H1 (cell line): ENCODE measurements around the gene GPA33.

Experiments
- BACH1 ChIP-seq: IDR thresholded peaks from 2 replicates; pipeline ENCODE4 v1.6.1; 2012; ENCODE audit warnings: low read length, improper control_type of control experiment
- CBX5 ChIP-seq: fragments of 300-800, 300-1000 bp; sonication (generic); IDR thresholded peaks from 2 replicates; pipeline ENCODE4 v1.7.1; 2016; ENCODE audit warnings: antibody characterized with exemption, low read length, low read depth
- CTCF ChIP-seq, 3 experiments: IDR thresholded peaks; 1 replicate in 2 of 3; 2 replicates in 1 of 3; pipeline versions ENCODE4 v1.5.1 to v1.6.1; 2011; ENCODE audit warnings: low read length in 3 of 3, mild to moderate bottlenecking in 3 of 3, inconsistent platforms in 2 of 3, low read depth in 1 of 3, moderate library complexity in 1 of 3; ENCODE audit not compliant: insufficient read depth in 1 of 3; ENCODE audit errors: control extremely low read depth in 1 of 3
- EZH2 ChIP-seq: fragments of 200-600 bp; sonication (generic); IDR thresholded peaks from 2 replicates; pipeline ENCODE4 v1.7.1; 2012; ENCODE audit warnings: low read depth, mild to moderate bottlenecking, moderate library complexity, low read length, inconsistent platforms; ENCODE audit not compliant: severe bottlenecking
- FOSL1 ChIP-seq: IDR thresholded peaks from 2 replicates; pipeline ENCODE4 v1.6.1; 2011; ENCODE audit warnings: mild to moderate bottlenecking, low read depth, low read length, moderate library complexity; ENCODE audit not compliant: insufficient read depth
- HDAC2 ChIP-seq, 2 experiments: fragments of 300-600 bp in 1 of 2; sonication (generic) in 1 of 2; IDR thresholded peaks; 2 replicates each; pipeline ENCODE4 v1.6.1; 2011 to 2012; ENCODE audit warnings: low read depth in 2 of 2, low read length in 2 of 2, mild to moderate bottlenecking in 2 of 2, moderate library complexity in 2 of 2, borderline replicate concordance in 1 of 2, inconsistent platforms in 1 of 2
- JUN ChIP-seq: IDR thresholded peaks from 2 replicates; pipeline ENCODE4 v1.6.1; 2011; ENCODE audit warnings: low read depth, mild to moderate bottlenecking, improper control_type of control experiment, low read length
- KDM5A ChIP-seq: fragments of 200-600 bp; IDR thresholded peaks from 2 replicates; pipeline ENCODE4 v1.7.1; 2012; ENCODE audit warnings: mild to moderate bottlenecking, low read length, inconsistent platforms, mixed read lengths
- POLR2A ChIP-seq, 2 experiments: IDR thresholded peaks; 1 replicate in 1 of 2; 2 replicates in 1 of 2; pipeline ENCODE4 v1.6.1; 2011; ENCODE audit warnings: low read depth in 2 of 2, low read length in 2 of 2, mild to moderate bottlenecking in 2 of 2; ENCODE audit errors: control extremely low read depth in 1 of 2
- TAF1 ChIP-seq: IDR thresholded peaks from 2 replicates; pipeline ENCODE4 v1.6.1; 2011; ENCODE audit warnings: mild to moderate bottlenecking, low read depth, low read length

- TF ChIP-seq BACH1 (no peak), POLR2A (IDR thresholded peaks at IDR 0.05; ENCODE audit: control extremely low read depth in 1 of 2, low read depth in 2 of 2, low read length in 2 of 2) (no peak), TAF1 (no peak), EZH2 (no peak), JUN (no peak), FOSL1 (no peak), HDAC2 (IDR thresholded peaks at IDR 0.05; ENCODE audit: borderline replicate concordance in 1 of 2, low read depth in 2 of 2, low read length in 2 of 2) (no peak), KDM5A (no peak), CBX5 (no peak), CTCF (IDR thresholded peaks at IDR 0.05; ENCODE audit: control extremely low read depth in 1 of 3, insufficient read depth in 1 of 3, low read depth in 1 of 3, low read length in 3 of 3) (no peak)
These were observed 46.3 kb downstream of the GPA33 start for GRCh38 chr1:167043752-167044488.
